HepG2 (cell line): ENCODE results near the gene NACAD. TPM values are rescaled to one million over a fixed set of nuclear protein-coding genes. Genes with fewer than 3 reads are reported as not detected.

Experiments used
- ATAC-seq: fragments of 200-7000 bp; cut with Tn5 transposase; 3 replicates; pipeline ENCODE4 v1.9.1; 2020; ENCODE audit warnings: mild to moderate bottlenecking, moderate library complexity
- BruUV-seq: library from RNA; stranded (reverse); fragments of 400-500 nt; replicated peaks from 2 replicates; lab custom pipeline; 2021; lab: Mats Ljungman, UMichigan
- CTCF ChIA-PET: fragments of 300-600 bp; formaldehyde crosslinking; extraction: SDS; loops from one replicate; lab custom pipeline; 2021; ENCODE audit warnings: low total read pairs, inconsistent platforms, low intra/inter-chr PET ratio; lab: Yijun Ruan, JAX
- POLR2A ChIA-PET: fragments of 350-600 bp; sonication (Branson Sonifier 250); formaldehyde crosslinking; loops from one replicate; lab custom pipeline; 2020; ENCODE audit warnings: antibody characterized with exemption, inconsistent platforms; lab: Yijun Ruan, JAX
- DNase-seq: peaks from one replicate; pipeline ENCODE4 v3.0.0-alpha.2; 2015; ENCODE audit warnings: low spot score
- FAIRE-seq: peaks from 3 replicates; lab custom pipeline; 2011; peaks lifted over from hg19 to GRCh38; lab: Jason Lieb, UNC
- H2AFZ ChIP-seq: one replicate; pipeline ENCODE4 v1.6.1; 2011; ENCODE audit warnings: low read length, inconsistent platforms
- H3K27ac ChIP-seq: fragments of 300-600 bp; 3 replicates; pipeline ENCODE4 v1.8.0; 2011; ENCODE audit warnings: mixed run types, mild to moderate bottlenecking, mixed read lengths, low read length, inconsistent platforms; ENCODE audit not compliant: insufficient read depth; ENCODE audit errors: extremely low read length
- H3K27me3 ChIP-seq, 2 experiments: fragments of 200-600 bp in 1 of 2; 2 replicates in 1 of 2; 3 replicates in 1 of 2; pipeline versions ENCODE4 v1.6.0 to v1.8.0; 2011; ENCODE audit warnings: low read length in 2 of 2, mild to moderate bottlenecking in 2 of 2, moderate library complexity in 2 of 2, inconsistent platforms in 1 of 2; ENCODE audit not compliant: insufficient read depth in 2 of 2, control insufficient read depth in 1 of 2
- H3K36me3 ChIP-seq, 2 experiments: fragments of 200-600 bp in 1 of 2; replicated peaks in 1 of 2; 2 replicates in 1 of 2; 3 replicates in 1 of 2; pipeline versions ENCODE4 v1.5.1 to v1.8.0; 2011; ENCODE audit warnings: low read length in 2 of 2, inconsistent platforms in 1 of 2; ENCODE audit not compliant: insufficient read depth in 2 of 2, control insufficient read depth in 1 of 2
- H3K4me1 ChIP-seq: 2 replicates; pipeline ENCODE4 v1.5.1; 2012; ENCODE audit warnings: low read length, inconsistent platforms; ENCODE audit not compliant: insufficient read depth
- H3K4me2 ChIP-seq: 2 replicates; pipeline ENCODE4 v1.6.0; 2011; ENCODE audit warnings: low read depth, low read length, inconsistent platforms
- H3K4me3 ChIP-seq, 3 experiments: fragments of 200-600 bp in 1 of 3; sonication (generic), shearing (Covaris generic) in 1 of 3; replicated peaks in 1 of 3; 2 replicates each; pipeline ENCODE4 v1.5.1; 2011 to 2016; ENCODE audit warnings: low read length in 3 of 3, inconsistent platforms in 2 of 3, low read depth in 2 of 3, mild to moderate bottlenecking in 2 of 3, control low read depth in 1 of 3, mixed read lengths in 1 of 3; ENCODE audit not compliant: insufficient read depth in 1 of 3
- H3K79me2 ChIP-seq: one replicate; pipeline ENCODE4 v1.6.1; 2011; ENCODE audit warnings: low read length, inconsistent platforms; ENCODE audit not compliant: insufficient read depth
- H3K9ac ChIP-seq: 2 replicates; pipeline ENCODE4 v1.6.0; 2011; ENCODE audit warnings: mild to moderate bottlenecking, low read depth, low read length, inconsistent platforms; ENCODE audit not compliant: insufficient read depth
- H3K9me3 ChIP-seq: 2 replicates; pipeline ENCODE4 v1.5.1; 2012; ENCODE audit warnings: mild to moderate bottlenecking, low read length
- H4K20me1 ChIP-seq: 2 replicates; pipeline ENCODE4 v1.6.0; 2011; ENCODE audit warnings: inconsistent platforms, mild to moderate bottlenecking, low read length, moderate library complexity; ENCODE audit not compliant: insufficient read depth
- ELF4 ChIP-seq: sonication (generic); formaldehyde crosslinking; IDR thresholded peaks from 2 replicates; pipeline ENCODE4 v1.5.0; 2020; ENCODE audit warnings: missing genetic modification reagents, mild to moderate bottlenecking, moderate library complexity, borderline replicate concordance
- MAF1 ChIP-seq: sonication (generic); formaldehyde crosslinking; IDR thresholded peaks from 2 replicates; pipeline ENCODE4 v1.5.0; 2020; ENCODE audit warnings: missing genetic modification reagents, borderline replicate concordance
- ZBTB40 ChIP-seq, 2 experiments: fragments of 450-650 bp in 1 of 2; sonication (generic) in 1 of 2; formaldehyde crosslinking in 1 of 2; IDR thresholded peaks; 2 replicates each; pipeline versions ENCODE4 v1.6.1 to v1.8.0; 2016 to 2022; ENCODE audit warnings: antibody characterized with exemption in 1 of 2, mild to moderate bottlenecking in 1 of 2, missing genetic modification reagents in 1 of 2
- ZBTB42 ChIP-seq: sonication (generic); formaldehyde crosslinking; IDR thresholded peaks from 2 replicates; pipeline ENCODE4 v1.5.0; 2020; ENCODE audit warnings: mild to moderate bottlenecking, missing genetic modification reagents
- WGBS: methylation state at CpG from one replicate; pipeline ENCODE4 v1.1.6; 2017; ENCODE audit warnings: low lambda C conversion rate; 5-methylcytosine and 5-hydroxymethylcytosine counted together
- in situ Hi-C: cut with HindIII; loops from 2 replicates; pipeline ENCODE4 v1.10.0; 2017; ENCODE audit warnings: low pct_unique_long_range_greater_than_20kb; ENCODE audit not compliant: extremely low pct_ligation_motif_present
- intact Hi-C: fragments of 100-400 bp; cut with micrococcal nuclease; formaldehyde crosslinking; loops from one replicate; pipeline ENCODE4 v1.10.0; 2022; ENCODE audit not compliant: unreplicated experiment
- polyA plus RNA-seq, 8 experiments: library from polyadenylated mRNA; depleted of rRNA in 3 of 8; stranded (reverse) in 7 of 8; unstranded in 1 of 8; fragments of >200 nt; fragmentation: Illumina TruSeq in 4 of 8; extraction: Trizol in 4 of 8; gene quantifications; 2 replicates each; pipeline versions ENCODE4 v1.2.1 to v1.2.3, GENCODE V29; 2011 to 2016; ENCODE audit warnings: low read depth in 4 of 8, missing spikeins in 1 of 8, mixed read lengths in 1 of 8; ENCODE audit not compliant: insufficient read depth in 1 of 8
- total RNA-seq, 5 experiments: library from RNA; depleted of rRNA; stranded (reverse); fragments of >200 nt; fragmentation: Illumina TruSeq; extraction: Trizol; gene quantifications; 2 replicates each; pipeline ENCODE4 v1.2.3, GENCODE V29; 2016; ENCODE audit warnings: low read depth in 1 of 5
- TF ChIP-seq, protein P1 (sequence below): sonication (generic); formaldehyde crosslinking; IDR thresholded peaks from 2 replicates; pipeline ENCODE4 v1.4.0; 2020; ENCODE audit warnings: low read depth, missing genetic modification reagents
- TF ChIP-seq, protein P2 (sequence below): sonication (generic); formaldehyde crosslinking; IDR thresholded peaks from 2 replicates; pipeline ENCODE4 v1.4.0; 2020; ENCODE audit warnings: missing genetic modification reagents

NACAD gene
- total and polyA plus RNA-seq, 2 of the 13 experiments (the other 11 are each of a cell fraction or from before 2014, with no cell fraction given), result 0.04 TPM; not detected in 1

GRCh38 chr7:45119550-45119949 lies 30.8 kb upstream of the NACAD start:
- Histone ChIP-seq H3K4me1 (peaks cover 19% of the 10 kb centered on the region), H4K20me1 (no peaks in the 10 kb centered on the region), H2AFZ (no peak overlapping the region), H3K36me3 (no peaks in the 10 kb centered on the region), H3K27me3 (peaks cover 2 to 19% of the 10 kb centered on the region in 2 experiments; a peak in 3 of 5 replicates), H3K4me3 (no peak overlapping the region), H3K4me2 (no peak overlapping the region), H3K9me3 (no peaks in the 10 kb centered on the region), H3K79me2 (no peaks in the 10 kb centered on the region), H3K27ac (no peak overlapping the region), H3K9ac (no peak overlapping the region)
- no peak for FAIRE-seq
- ChIA-PET POLR2A (no interaction called here), CTCF (no interaction called here)
- BruUV-seq, result no TSS peak
- DNase-seq, result no peak
- intact Hi-C loops, result no loop called here
- 42% methylated on average over 3 of the region's 3 CpGs for WGBS
- in situ Hi-C loops, result no loop called here
- ATAC-seq, result no peak
- no peak for TF ChIP-seq ELF4
- TF ChIP-seq, protein P1, sequence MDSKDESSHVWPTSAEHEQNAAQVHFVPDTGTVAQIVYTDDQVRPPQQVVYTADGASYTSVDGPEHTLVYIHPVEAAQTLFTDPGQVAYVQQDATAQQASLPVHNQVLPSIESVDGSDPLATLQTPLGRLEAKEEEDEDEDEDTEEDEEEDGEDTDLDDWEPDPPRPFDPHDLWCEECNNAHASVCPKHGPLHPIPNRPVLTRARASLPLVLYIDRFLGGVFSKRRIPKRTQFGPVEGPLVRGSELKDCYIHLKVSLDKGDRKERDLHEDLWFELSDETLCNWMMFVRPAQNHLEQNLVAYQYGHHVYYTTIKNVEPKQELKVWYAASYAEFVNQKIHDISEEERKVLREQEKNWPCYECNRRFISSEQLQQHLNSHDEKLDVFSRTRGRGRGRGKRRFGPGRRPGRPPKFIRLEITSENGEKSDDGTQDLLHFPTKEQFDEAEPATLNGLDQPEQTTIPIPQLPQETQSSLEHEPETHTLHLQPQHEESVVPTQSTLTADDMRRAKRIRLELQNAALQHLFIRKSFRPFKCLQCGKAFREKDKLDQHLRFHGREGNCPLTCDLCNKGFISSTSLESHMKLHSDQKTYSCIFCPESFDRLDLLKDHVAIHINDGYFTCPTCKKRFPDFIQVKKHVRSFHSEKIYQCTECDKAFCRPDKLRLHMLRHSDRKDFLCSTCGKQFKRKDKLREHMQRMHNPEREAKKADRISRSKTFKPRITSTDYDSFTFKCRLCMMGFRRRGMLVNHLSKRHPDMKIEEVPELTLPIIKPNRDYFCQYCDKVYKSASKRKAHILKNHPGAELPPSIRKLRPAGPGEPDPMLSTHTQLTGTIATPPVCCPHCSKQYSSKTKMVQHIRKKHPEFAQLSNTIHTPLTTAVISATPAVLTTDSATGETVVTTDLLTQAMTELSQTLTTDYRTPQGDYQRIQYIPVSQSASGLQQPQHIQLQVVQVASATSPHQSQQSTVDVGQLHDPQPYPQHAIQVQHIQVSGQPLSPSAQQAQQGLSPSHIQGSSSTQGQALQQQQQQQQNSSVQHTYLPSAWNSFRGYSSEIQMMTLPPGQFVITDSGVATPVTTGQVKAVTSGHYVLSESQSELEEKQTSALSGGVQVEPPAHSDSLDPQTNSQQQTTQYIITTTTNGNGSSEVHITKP (CRISPR knock-in tag), result no peak
- TF ChIP-seq ZBTB42, result no peak
- TF ChIP-seq, protein P2, sequence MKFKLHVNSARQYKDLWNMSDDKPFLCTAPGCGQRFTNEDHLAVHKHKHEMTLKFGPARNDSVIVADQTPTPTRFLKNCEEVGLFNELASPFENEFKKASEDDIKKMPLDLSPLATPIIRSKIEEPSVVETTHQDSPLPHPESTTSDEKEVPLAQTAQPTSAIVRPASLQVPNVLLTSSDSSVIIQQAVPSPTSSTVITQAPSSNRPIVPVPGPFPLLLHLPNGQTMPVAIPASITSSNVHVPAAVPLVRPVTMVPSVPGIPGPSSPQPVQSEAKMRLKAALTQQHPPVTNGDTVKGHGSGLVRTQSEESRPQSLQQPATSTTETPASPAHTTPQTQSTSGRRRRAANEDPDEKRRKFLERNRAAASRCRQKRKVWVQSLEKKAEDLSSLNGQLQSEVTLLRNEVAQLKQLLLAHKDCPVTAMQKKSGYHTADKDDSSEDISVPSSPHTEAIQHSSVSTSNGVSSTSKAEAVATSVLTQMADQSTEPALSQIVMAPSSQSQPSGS, result no peak
- TF ChIP-seq MAF1, result no peak
- no peak for TF ChIP-seq ZBTB40 (IDR thresholded peaks at IDR 0.05)
- no peak for TF ChIP-seq ZBTB40 (CRISPR knock-in tag; IDR thresholded peaks at IDR 0.05)
